ENCODE data around the gene NF2.

DNA sequence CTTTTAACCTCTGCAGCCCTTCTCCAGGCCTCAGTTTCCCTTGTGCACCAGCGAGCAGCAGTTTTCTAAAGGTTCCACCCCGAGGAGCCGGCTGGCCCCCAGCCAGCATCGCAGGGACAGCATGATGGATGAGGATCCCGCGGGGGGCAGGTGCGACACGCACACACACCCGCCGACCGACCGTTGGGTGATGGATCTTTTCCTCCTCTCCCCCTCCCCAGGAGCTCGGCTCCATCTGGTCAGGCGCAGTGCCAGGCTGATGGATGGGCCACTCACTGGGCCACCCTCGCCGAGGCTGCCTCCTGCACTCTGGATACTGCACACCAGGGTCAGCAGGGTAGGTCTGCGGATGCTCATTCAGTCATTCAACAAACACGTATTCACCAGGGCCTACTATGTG, 103.6 kb downstream of the NF2 start:
- TF ChIP-seq, protein P1, sequence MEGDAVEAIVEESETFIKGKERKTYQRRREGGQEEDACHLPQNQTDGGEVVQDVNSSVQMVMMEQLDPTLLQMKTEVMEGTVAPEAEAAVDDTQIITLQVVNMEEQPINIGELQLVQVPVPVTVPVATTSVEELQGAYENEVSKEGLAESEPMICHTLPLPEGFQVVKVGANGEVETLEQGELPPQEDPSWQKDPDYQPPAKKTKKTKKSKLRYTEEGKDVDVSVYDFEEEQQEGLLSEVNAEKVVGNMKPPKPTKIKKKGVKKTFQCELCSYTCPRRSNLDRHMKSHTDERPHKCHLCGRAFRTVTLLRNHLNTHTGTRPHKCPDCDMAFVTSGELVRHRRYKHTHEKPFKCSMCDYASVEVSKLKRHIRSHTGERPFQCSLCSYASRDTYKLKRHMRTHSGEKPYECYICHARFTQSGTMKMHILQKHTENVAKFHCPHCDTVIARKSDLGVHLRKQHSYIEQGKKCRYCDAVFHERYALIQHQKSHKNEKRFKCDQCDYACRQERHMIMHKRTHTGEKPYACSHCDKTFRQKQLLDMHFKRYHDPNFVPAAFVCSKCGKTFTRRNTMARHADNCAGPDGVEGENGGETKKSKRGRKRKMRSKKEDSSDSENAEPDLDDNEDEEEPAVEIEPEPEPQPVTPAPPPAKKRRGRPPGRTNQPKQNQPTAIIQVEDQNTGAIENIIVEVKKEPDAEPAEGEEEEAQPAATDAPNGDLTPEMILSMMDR (IDR thresholded peaks at IDR 0.05), result no peak
- no peak for TF ChIP-seq POLR2A (IDR thresholded peaks at IDR 0.05)
